GM23338 (cell line): ENCODE measurements around the gene CLN6. TPM values are rescaled to one million over a fixed set of nuclear protein-coding genes. Genes with fewer than 3 reads are reported as not detected.

ENCODE experiments used
- ATAC-seq: fragments of 200-7000 bp; cut with Tn5 transposase; 3 replicates; pipeline ENCODE4 v1.9.1; 2020
- DNase-seq: peaks from one replicate; pipeline ENCODE4 v3.0.0-alpha.2; 2015; ENCODE audit warnings: low spot score
- H2AFZ ChIP-seq: fragments of 200-600 bp; sonication (generic); 2 replicates; pipeline ENCODE4 v1.8.0; 2016; ENCODE audit warnings: antibody characterized with exemption, mild to moderate bottlenecking, moderate library complexity
- H3F3A ChIP-seq: fragments of 200-600 bp; sonication (generic); replicated peaks from 2 replicates; pipeline ENCODE4 v1.8.0; 2017; ENCODE audit warnings: antibody characterized with exemption, mixed run types, low read depth
- H3K27ac ChIP-seq: fragments of 200-600 bp; sonication (generic); 2 replicates; pipeline ENCODE4 v1.6.1; 2016; ENCODE audit warnings: low read depth
- H3K27me3 ChIP-seq: fragments of 200-600 bp; sonication (generic); 2 replicates; pipeline ENCODE4 v1.8.0; 2016; ENCODE audit warnings: mild to moderate bottlenecking, mixed run types, moderate library complexity; ENCODE audit not compliant: insufficient read depth
- H3K36me3 ChIP-seq: fragments of 200-600 bp; sonication (generic); 2 replicates; pipeline ENCODE4 v1.8.0; 2016; ENCODE audit warnings: mild to moderate bottlenecking; ENCODE audit not compliant: insufficient read depth
- H3K4me1 ChIP-seq: fragments of 200-600 bp; sonication (generic); 2 replicates; pipeline ENCODE4 v1.8.0; 2016; ENCODE audit warnings: mild to moderate bottlenecking, moderate library complexity; ENCODE audit not compliant: insufficient read depth
- H3K4me2 ChIP-seq: fragments of 200-600 bp; sonication (generic); 2 replicates; pipeline ENCODE4 v1.7.1; 2017; ENCODE audit warnings: mixed run types
- H3K4me3 ChIP-seq: fragments of 200-600 bp; sonication (generic); 2 replicates; pipeline ENCODE4 v1.6.1; 2016; ENCODE audit warnings: mixed run types
- H3K79me2 ChIP-seq: fragments of 200-600 bp; sonication (generic); replicated peaks from 2 replicates; pipeline ENCODE4 v1.8.0; 2017; ENCODE audit warnings: mild to moderate bottlenecking; ENCODE audit not compliant: insufficient read depth
- H3K9me2 ChIP-seq: fragments of 200-600 bp; sonication (generic); 2 replicates; pipeline ENCODE4 v1.8.0; 2017; ENCODE audit not compliant: insufficient read depth
- H4K20me1 ChIP-seq: fragments of 200-600 bp; sonication (generic); replicated peaks from 2 replicates; pipeline ENCODE4 v1.8.0; 2017; ENCODE audit warnings: mild to moderate bottlenecking; ENCODE audit not compliant: insufficient read depth
- H3K27ac Mint-ChIP-seq: 2 replicates; pipeline ENCODE4 v1.8.0; 2020; ENCODE audit warnings: inconsistent platforms, mild to moderate bottlenecking, moderate library complexity, mixed read lengths
- H3K27me3 Mint-ChIP-seq: 3 replicates; pipeline ENCODE4 v1.8.0; 2022; ENCODE audit warnings: low read depth, mild to moderate bottlenecking, moderate library complexity, mixed read lengths, inconsistent platforms; ENCODE audit not compliant: insufficient read depth, poor library complexity
- H3K36me3 Mint-ChIP-seq: 3 replicates; pipeline ENCODE4 v1.8.0; 2021; ENCODE audit warnings: low read depth, mild to moderate bottlenecking, inconsistent platforms, moderate library complexity, mixed read lengths
- H3K4me1 Mint-ChIP-seq: 3 replicates; pipeline ENCODE4 v1.8.0; 2020; ENCODE audit warnings: mild to moderate bottlenecking, inconsistent platforms, mixed read lengths
- H3K4me3 Mint-ChIP-seq: 3 replicates; pipeline ENCODE4 v1.8.0; 2021; ENCODE audit warnings: moderate library complexity, mild to moderate bottlenecking, inconsistent platforms, mixed read lengths
- H3K9me3 Mint-ChIP-seq: 3 replicates; pipeline ENCODE4 v1.8.0; 2020; ENCODE audit warnings: moderate library complexity, mild to moderate bottlenecking, inconsistent platforms, mixed read lengths
- CREB1 ChIP-seq: fragments of 250-450 bp; sonication (Bioruptor Pico); IDR thresholded peaks from 2 replicates; pipeline ENCODE4 v1.5.0; 2020; ENCODE audit warnings: low read depth, mild to moderate bottlenecking, moderate library complexity
- ETS1 ChIP-seq: IDR thresholded peaks from 2 replicates; pipeline ENCODE4 v1.6.1; 2016; ENCODE audit warnings: antibody characterized with exemption
- EZH2phosphoT487 ChIP-seq: fragments of 200-600 bp; sonication (generic); IDR thresholded peaks from one replicate; pipeline ENCODE4 v1.8.1; 2018; ENCODE audit warnings: antibody characterized with exemption; ENCODE audit not compliant: unreplicated experiment
- JUNB ChIP-seq: IDR thresholded peaks from one replicate; pipeline ENCODE4 v1.6.1; 2016; ENCODE audit warnings: antibody characterized with exemption; ENCODE audit not compliant: unreplicated experiment
- NANOG ChIP-seq: IDR thresholded peaks from 2 replicates; pipeline ENCODE4 v1.6.1; 2016; ENCODE audit warnings: antibody characterized with exemption, borderline replicate concordance
- POLR2AphosphoS5 ChIP-seq: IDR thresholded peaks from 2 replicates; pipeline ENCODE4 v1.6.1; 2016; ENCODE audit warnings: antibody characterized with exemption, low read depth
- REST ChIP-seq: IDR thresholded peaks from one replicate; pipeline ENCODE4 v1.6.1; 2018; ENCODE audit warnings: antibody characterized with exemption; ENCODE audit not compliant: unreplicated experiment
- STAT1 ChIP-seq: IDR thresholded peaks from one replicate; pipeline ENCODE4 v1.6.1; 2016; ENCODE audit warnings: antibody characterized with exemption; ENCODE audit not compliant: unreplicated experiment
- ZNF462 ChIP-seq: fragments of 250-450 bp; sonication (Bioruptor Pico); IDR thresholded peaks from 2 replicates; pipeline ENCODE4 v1.5.0; 2020; ENCODE audit warnings: mild to moderate bottlenecking, moderate library complexity
- polyA plus RNA-seq: library from polyadenylated mRNA; unstranded; fragments of >200 nt; fragmentation: Nextera tagmentation; extraction: Ambion mirVana; gene quantifications from 2 replicates; pipeline ENCODE4 v1.2.1, GENCODE V29; 2016
- total RNA-seq: library from RNA; depleted of rRNA; stranded (reverse); fragments of >200 nt; shearing (Covaris generic); gene quantifications from 2 replicates; pipeline ENCODE4 v1.2.3, GENCODE V29; 2014

The CLN6 gene
- total and polyA plus RNA-seq, 2 experiments from 2014 or later = 20.7 to 69.5 TPM

- H3K9me2 ChIP-seq = no peaks in the 10 kb centered on the region
- TF ChIP-seq POLR2AphosphoS5 (peak; percentile 59; the same call in 1 of the 2 replicates), NANOG (no peak)
- peaks cover 52% of the 10 kb centered on the region for H3K4me1 Mint-ChIP-seq
- H3K27me3 Mint-ChIP-seq = peaks cover 10% of the 10 kb centered on the region
- H4K20me1 ChIP-seq = peaks cover 35% of the 10 kb centered on the region
- no peaks in the 10 kb centered on the region for H3K36me3 ChIP-seq
- ATAC-seq (peak; percentile 54), DNase-seq (peak; percentile 87)
- peak overlapping the region; percentile 98 for H3K4me3 Mint-ChIP-seq
- peak overlapping the region; percentile 100 for H3K27ac ChIP-seq
- H3K79me2 ChIP-seq = peaks cover 39% of the 10 kb centered on the region
- H3K27me3 ChIP-seq = no peaks in the 10 kb centered on the region
- peaks cover 52% of the 10 kb centered on the region for H3K4me1 ChIP-seq
- H3F3A ChIP-seq = peaks cover 22% of the 10 kb centered on the region; the same call in 1 of the 2 replicates
- peak overlapping the region; percentile 95 for H3K4me2 ChIP-seq
- H2AFZ ChIP-seq = peak overlapping the region; percentile 98
- H3K36me3 Mint-ChIP-seq = peaks cover 9% of the 10 kb centered on the region; the same call in 1 of the 3 replicates
- H3K4me3 ChIP-seq = peak overlapping the region; percentile 95
- no peaks in the 10 kb centered on the region for H3K9me3 Mint-ChIP-seq
- H3K27ac Mint-ChIP-seq = peak overlapping the region; percentile 98
Measured at GRCh38 chr15:68277131-68277602, 47.6 kb upstream of the CLN6 start.

GRCh38 chr15:68276668-68277067 is 47.1 kb upstream of the CLN6 start:
- no peaks in the 10 kb centered on the region for H3K9me3 Mint-ChIP-seq
- Histone ChIP-seq H3K4me3 (peak overlapping the region; percentile 95), H3K4me1 (peaks cover 52% of the 10 kb centered on the region), H3K36me3 (no peaks in the 10 kb centered on the region), H4K20me1 (peaks cover 30% of the 10 kb centered on the region), H3K27me3 (no peaks in the 10 kb centered on the region), H3K9me2 (no peaks in the 10 kb centered on the region), H3F3A (peaks cover 22% of the 10 kb centered on the region; the same call in 1 of the 2 replicates), H3K27ac (peak overlapping the region; percentile 100), H2AFZ (peak overlapping the region; percentile 98), H3K4me2 (peak overlapping the region; percentile 95), H3K79me2 (peaks cover 34% of the 10 kb centered on the region)
- ATAC-seq (no peak), DNase-seq (no peak)
- peaks cover 9% of the 10 kb centered on the region; the same call in 1 of the 3 replicates for H3K36me3 Mint-ChIP-seq
- H3K4me3 Mint-ChIP-seq = peak overlapping the region; percentile 98
- peaks cover 9% of the 10 kb centered on the region for H3K27me3 Mint-ChIP-seq
- peaks cover 52% of the 10 kb centered on the region for H3K4me1 Mint-ChIP-seq
- peak overlapping the region; percentile 98 for H3K27ac Mint-ChIP-seq
- TF ChIP-seq ZNF462 (CRISPR knock-in tag) = no peak
- no peak for TF ChIP-seq NANOG
- no peak for TF ChIP-seq EZH2phosphoT487
- no peak for TF ChIP-seq STAT1
- no peak for TF ChIP-seq JUNB
- no peak for TF ChIP-seq POLR2AphosphoS5
- TF ChIP-seq CREB1 = no peak
- no peak for TF ChIP-seq ETS1
- TF ChIP-seq REST = no peak
